ENCODE data around the gene POLR2H. TPM values are rescaled to one million over a fixed set of nuclear protein-coding genes. Genes with fewer than 3 reads are reported as not detected.
A peak's percentile ranks its signal among the peaks of the same experiment; 100 is the strongest.

POLR2H gene
- polyA plus RNA-seq, 1 donor (not counting 4 experiments of a cell fraction or from before 2014, with no cell fraction given), result 202 TPM

- H3K27ac ChIP-seq (ENCODE audit: control insufficient read depth, insufficient read depth, low read length), result peak within 1 kb of the TSS; percentile 85
- H3K9me3 ChIP-seq (ENCODE audit: control insufficient read depth, low read depth, low read length), result no peaks in the 10 kb centered on the region
- peaks cover 19 to 35% of the 10 kb centered on the region in 2 experiments for H3K36me3 ChIP-seq (ENCODE audit: control insufficient read depth in 2 of 2, extremely low read depth in 1 of 2, insufficient read depth in 2 of 2, low read length in 2 of 2)
- H3K79me2 ChIP-seq (ENCODE audit: control insufficient read depth, insufficient read depth, low read length), result peaks cover 28% of the 10 kb centered on the region
- H3K4me3 ChIP-seq (ENCODE audit: control insufficient read depth in 2 of 3, extremely low read depth in 1 of 3, insufficient read depth in 2 of 3, low read depth in 1 of 3, low read length in 3 of 3), result peak within 1 kb of the TSS; percentile 52 to 78 (median 72)
- peak within 1 kb of the TSS; percentile 90 for H3K4me2 ChIP-seq (ENCODE audit: control insufficient read depth, extremely low read depth, insufficient read depth, low read depth, low read length)
- TF ChIP-seq, protein P1, sequence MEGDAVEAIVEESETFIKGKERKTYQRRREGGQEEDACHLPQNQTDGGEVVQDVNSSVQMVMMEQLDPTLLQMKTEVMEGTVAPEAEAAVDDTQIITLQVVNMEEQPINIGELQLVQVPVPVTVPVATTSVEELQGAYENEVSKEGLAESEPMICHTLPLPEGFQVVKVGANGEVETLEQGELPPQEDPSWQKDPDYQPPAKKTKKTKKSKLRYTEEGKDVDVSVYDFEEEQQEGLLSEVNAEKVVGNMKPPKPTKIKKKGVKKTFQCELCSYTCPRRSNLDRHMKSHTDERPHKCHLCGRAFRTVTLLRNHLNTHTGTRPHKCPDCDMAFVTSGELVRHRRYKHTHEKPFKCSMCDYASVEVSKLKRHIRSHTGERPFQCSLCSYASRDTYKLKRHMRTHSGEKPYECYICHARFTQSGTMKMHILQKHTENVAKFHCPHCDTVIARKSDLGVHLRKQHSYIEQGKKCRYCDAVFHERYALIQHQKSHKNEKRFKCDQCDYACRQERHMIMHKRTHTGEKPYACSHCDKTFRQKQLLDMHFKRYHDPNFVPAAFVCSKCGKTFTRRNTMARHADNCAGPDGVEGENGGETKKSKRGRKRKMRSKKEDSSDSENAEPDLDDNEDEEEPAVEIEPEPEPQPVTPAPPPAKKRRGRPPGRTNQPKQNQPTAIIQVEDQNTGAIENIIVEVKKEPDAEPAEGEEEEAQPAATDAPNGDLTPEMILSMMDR (optimal IDR thresholded peaks at IDR 0.05 in 1 of 3, IDR thresholded peaks at IDR 0.05 in 1 of 3, conservative IDR thresholded peaks at IDR 0.05 in 1 of 3; ENCODE audit: extremely low read depth in 1 of 3, insufficient read depth in 2 of 3, low read length in 3 of 3), result no peak
- DNase-seq (ENCODE audit: low read depth, low spot score), result no peak
- peaks cover 13% of the 10 kb centered on the region for H4K20me1 ChIP-seq (ENCODE audit: control insufficient read depth, extremely low read depth, insufficient read depth, low read length)
- FAIRE-seq, result no peak
- dilution Hi-C loops (cut with MboI; ENCODE audit: extremely low pct_ligation_motif_present, low sequenced_read_pairs), result no loop called here
- H3K4me1 ChIP-seq (ENCODE audit: control insufficient read depth, extremely low read depth, insufficient read depth, low read length), result peaks cover 88% of the 10 kb centered on the region
- no peak within 1 kb of the TSS for H2AFZ ChIP-seq (ENCODE audit: control insufficient read depth, low read length)
- no peaks in the 10 kb centered on the region for H3K27me3 ChIP-seq (ENCODE audit: control insufficient read depth, extremely low read depth, insufficient read depth, low read length)
- H3K9ac ChIP-seq (ENCODE audit: control insufficient read depth, extremely low read depth, insufficient read depth, low read length), result peak within 1 kb of the TSS; percentile 88
- peaks cover 4% of the 10 kb centered on the region for H3K9me1 ChIP-seq (ENCODE audit: control insufficient read depth, extremely low read depth, insufficient read depth, low read length)
These were observed 24.2 kb upstream of the POLR2H start, which contains the start of gene FAM131A for GRCh38 chr3:184337399-184337714. FAM131A (plus strand) TSS chr3:184337600; CDS start chr3:184337631, 31 bp downstream.

- no peaks in the 10 kb centered on the region for H3K27me3 ChIP-seq (ENCODE audit: control insufficient read depth, extremely low read depth, insufficient read depth, low read length)
- H3K4me2 ChIP-seq (ENCODE audit: control insufficient read depth, extremely low read depth, insufficient read depth, low read depth, low read length), result peak overlapping the region; percentile 90
- H3K9me1 ChIP-seq (ENCODE audit: control insufficient read depth, extremely low read depth, insufficient read depth, low read length), result peaks cover 4% of the 10 kb centered on the region
- TF ChIP-seq EZH2 (IDR thresholded peaks at IDR 0.05; ENCODE audit: low read length), result no peak
- TF ChIP-seq, protein P1 (optimal IDR thresholded peaks at IDR 0.05 in 1 of 3, IDR thresholded peaks at IDR 0.05 in 1 of 3, conservative IDR thresholded peaks at IDR 0.05 in 1 of 3; ENCODE audit: extremely low read depth in 1 of 3, insufficient read depth in 2 of 3, low read length in 3 of 3), result no peak
- H3K4me3 ChIP-seq (ENCODE audit: control insufficient read depth in 2 of 3, extremely low read depth in 1 of 3, insufficient read depth in 2 of 3, low read depth in 1 of 3, low read length in 3 of 3), result peak overlapping the region in 1 of 3 experiments; percentile 4
- peaks cover 26% of the 10 kb centered on the region for H3K79me2 ChIP-seq (ENCODE audit: control insufficient read depth, insufficient read depth, low read length)
- H3K36me3 ChIP-seq (ENCODE audit: control insufficient read depth in 2 of 2, extremely low read depth in 1 of 2, insufficient read depth in 2 of 2, low read length in 2 of 2), result peaks cover 21 to 35% of the 10 kb centered on the region in 2 experiments
- no peak overlapping the region for H3K27ac ChIP-seq (ENCODE audit: control insufficient read depth, insufficient read depth, low read length)
- H3K4me1 ChIP-seq (ENCODE audit: control insufficient read depth, extremely low read depth, insufficient read depth, low read length), result peaks cover 82% of the 10 kb centered on the region
- no peak overlapping the region for H2AFZ ChIP-seq (ENCODE audit: control insufficient read depth, low read length)
- H3K9me3 ChIP-seq (ENCODE audit: control insufficient read depth, low read depth, low read length), result no peaks in the 10 kb centered on the region
- FAIRE-seq (no peak), DNase-seq (ENCODE audit: low read depth, low spot score) (no peak)
- peak overlapping the region; percentile 66 for H3K9ac ChIP-seq (ENCODE audit: control insufficient read depth, extremely low read depth, insufficient read depth, low read length)
- dilution Hi-C loops (cut with MboI; ENCODE audit: extremely low pct_ligation_motif_present, low sequenced_read_pairs), result no loop called here
- peaks cover 13% of the 10 kb centered on the region for H4K20me1 ChIP-seq (ENCODE audit: control insufficient read depth, extremely low read depth, insufficient read depth, low read length)
These were observed 23.5 kb upstream of the POLR2H start for GRCh38 chr3:184337981-184338380.
